ENCODE measurements around the gene STPG3. TPM values are rescaled to one million over a fixed set of nuclear protein-coding genes. Genes with fewer than 3 reads are reported as not detected.

STPG3 gene
- total and polyA plus RNA-seq, 2 of the 13 experiments (the other 11 are each of a cell fraction or from before 2014, with no cell fraction given), result not detected

DNA sequence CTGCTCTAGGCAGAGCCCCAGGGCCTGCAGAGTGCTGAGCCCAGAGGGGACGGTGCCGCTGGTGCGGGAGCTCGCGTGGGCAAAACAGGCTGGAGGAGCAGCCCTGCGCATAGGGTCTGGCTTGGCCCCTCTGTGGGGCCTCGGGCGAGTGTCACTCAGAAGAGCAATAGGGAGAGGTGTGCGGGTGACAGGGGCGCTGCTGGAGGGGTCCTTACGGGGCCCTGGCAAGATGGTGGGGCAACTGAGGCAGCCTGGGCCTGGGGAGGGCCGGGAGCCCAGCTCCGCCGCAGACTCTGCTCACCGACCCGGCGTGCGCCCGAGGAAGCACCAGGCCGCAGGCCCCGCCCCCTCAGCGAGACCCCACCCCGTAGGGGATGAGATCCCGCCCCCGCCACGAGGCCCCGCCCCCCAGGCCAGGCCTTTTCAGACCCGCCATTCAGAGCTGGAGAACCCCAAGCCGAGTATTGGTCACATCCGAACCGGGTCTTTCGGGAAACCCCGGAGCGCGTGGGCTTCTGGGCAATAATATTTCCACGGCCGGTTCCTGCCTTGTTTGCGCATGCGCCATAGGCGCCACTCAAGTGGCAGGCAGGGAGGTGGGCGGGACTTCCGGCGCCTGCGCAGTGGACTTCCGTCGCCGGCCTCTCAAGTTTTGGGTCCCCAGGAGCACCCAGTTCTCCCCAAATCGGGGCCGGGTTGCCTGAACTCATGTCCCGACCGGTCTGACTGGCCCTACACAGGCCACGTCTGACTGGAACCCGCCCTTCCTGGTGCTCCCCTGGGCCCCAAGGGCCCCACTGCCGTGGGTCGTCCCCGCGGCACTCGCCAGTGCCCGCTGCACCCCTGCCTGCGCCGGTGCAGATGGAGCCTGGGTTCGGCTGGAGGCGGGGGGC lies 27.8 kb upstream of the STPG3 start (continued):
- TF ChIP-seq KDM2A (CRISPR knock-in tag; IDR thresholded peaks at IDR 0.05; ENCODE audit: borderline replicate concordance, low read depth) (peak; percentile 81), ZNF556 (CRISPR knock-in tag; IDR thresholded peaks at IDR 0.05; ENCODE audit: borderline replicate concordance) (peak; percentile 63; the same call in 1 of the 2 replicates), FOXJ3 (CRISPR knock-in tag; IDR thresholded peaks at IDR 0.05; ENCODE audit: borderline replicate concordance) (no peak), RARA (CRISPR knock-in tag; IDR thresholded peaks at IDR 0.05) (0 out of 2 replicates have a peak, but pooled peaks have one; percentile 2), ASH2L (IDR thresholded peaks at IDR 0.05; ENCODE audit: insufficient read length, low read depth, low read length) (peak; percentile 38), RAD51 (IDR thresholded peaks at IDR 0.05; ENCODE audit: borderline replicate concordance) (no peak), ESRRA (CRISPR knock-in tag; IDR thresholded peaks at IDR 0.05; ENCODE audit: low read depth) (0 out of 2 replicates have a peak, but pooled peaks have one; percentile 44), ZNF749 (CRISPR knock-in tag; IDR thresholded peaks at IDR 0.05; ENCODE audit: borderline replicate concordance) (no peak), SNAI1 (CRISPR knock-in tag; IDR thresholded peaks at IDR 0.05; ENCODE audit: borderline replicate concordance) (no peak), EED (CRISPR knock-in tag; IDR thresholded peaks at IDR 0.05) (no peak; the same call in 1 of the 2 replicates), ZNF326 (CRISPR knock-in tag; IDR thresholded peaks at IDR 0.05; ENCODE audit: borderline replicate concordance) (no peak; the same call in 1 of the 2 replicates), MAFF (IDR thresholded peaks at IDR 0.05; ENCODE audit: low read depth, low read length) (no peak), HOXA7 (CRISPR knock-in tag; IDR thresholded peaks at IDR 0.05) (no peak), KLF12 (CRISPR knock-in tag; IDR thresholded peaks at IDR 0.05; ENCODE audit: borderline replicate concordance) (peak; percentile 14; the same call in 1 of the 2 replicates), SOX5 (CRISPR knock-in tag; IDR thresholded peaks at IDR 0.05; ENCODE audit: borderline replicate concordance) (no peak), KAT8 (CRISPR knock-in tag; IDR thresholded peaks at IDR 0.05) (peak; percentile 60), SIN3B (IDR thresholded peaks at IDR 0.05; ENCODE audit: low read length) (no peak), ZNF839 (CRISPR knock-in tag; IDR thresholded peaks at IDR 0.05; ENCODE audit: borderline replicate concordance) (no peak), HES4 (CRISPR knock-in tag; IDR thresholded peaks at IDR 0.05; ENCODE audit: borderline replicate concordance) (no peak), CBFB (CRISPR knock-in tag; IDR thresholded peaks at IDR 0.05) (0 out of 2 replicates have a peak, but pooled peaks have one; percentile 8), POLR2AphosphoS5 (IDR thresholded peaks at IDR 0.05; ENCODE audit: low read depth, low read length) (peak; percentile 69)
- TF ChIP-seq, protein P1, sequence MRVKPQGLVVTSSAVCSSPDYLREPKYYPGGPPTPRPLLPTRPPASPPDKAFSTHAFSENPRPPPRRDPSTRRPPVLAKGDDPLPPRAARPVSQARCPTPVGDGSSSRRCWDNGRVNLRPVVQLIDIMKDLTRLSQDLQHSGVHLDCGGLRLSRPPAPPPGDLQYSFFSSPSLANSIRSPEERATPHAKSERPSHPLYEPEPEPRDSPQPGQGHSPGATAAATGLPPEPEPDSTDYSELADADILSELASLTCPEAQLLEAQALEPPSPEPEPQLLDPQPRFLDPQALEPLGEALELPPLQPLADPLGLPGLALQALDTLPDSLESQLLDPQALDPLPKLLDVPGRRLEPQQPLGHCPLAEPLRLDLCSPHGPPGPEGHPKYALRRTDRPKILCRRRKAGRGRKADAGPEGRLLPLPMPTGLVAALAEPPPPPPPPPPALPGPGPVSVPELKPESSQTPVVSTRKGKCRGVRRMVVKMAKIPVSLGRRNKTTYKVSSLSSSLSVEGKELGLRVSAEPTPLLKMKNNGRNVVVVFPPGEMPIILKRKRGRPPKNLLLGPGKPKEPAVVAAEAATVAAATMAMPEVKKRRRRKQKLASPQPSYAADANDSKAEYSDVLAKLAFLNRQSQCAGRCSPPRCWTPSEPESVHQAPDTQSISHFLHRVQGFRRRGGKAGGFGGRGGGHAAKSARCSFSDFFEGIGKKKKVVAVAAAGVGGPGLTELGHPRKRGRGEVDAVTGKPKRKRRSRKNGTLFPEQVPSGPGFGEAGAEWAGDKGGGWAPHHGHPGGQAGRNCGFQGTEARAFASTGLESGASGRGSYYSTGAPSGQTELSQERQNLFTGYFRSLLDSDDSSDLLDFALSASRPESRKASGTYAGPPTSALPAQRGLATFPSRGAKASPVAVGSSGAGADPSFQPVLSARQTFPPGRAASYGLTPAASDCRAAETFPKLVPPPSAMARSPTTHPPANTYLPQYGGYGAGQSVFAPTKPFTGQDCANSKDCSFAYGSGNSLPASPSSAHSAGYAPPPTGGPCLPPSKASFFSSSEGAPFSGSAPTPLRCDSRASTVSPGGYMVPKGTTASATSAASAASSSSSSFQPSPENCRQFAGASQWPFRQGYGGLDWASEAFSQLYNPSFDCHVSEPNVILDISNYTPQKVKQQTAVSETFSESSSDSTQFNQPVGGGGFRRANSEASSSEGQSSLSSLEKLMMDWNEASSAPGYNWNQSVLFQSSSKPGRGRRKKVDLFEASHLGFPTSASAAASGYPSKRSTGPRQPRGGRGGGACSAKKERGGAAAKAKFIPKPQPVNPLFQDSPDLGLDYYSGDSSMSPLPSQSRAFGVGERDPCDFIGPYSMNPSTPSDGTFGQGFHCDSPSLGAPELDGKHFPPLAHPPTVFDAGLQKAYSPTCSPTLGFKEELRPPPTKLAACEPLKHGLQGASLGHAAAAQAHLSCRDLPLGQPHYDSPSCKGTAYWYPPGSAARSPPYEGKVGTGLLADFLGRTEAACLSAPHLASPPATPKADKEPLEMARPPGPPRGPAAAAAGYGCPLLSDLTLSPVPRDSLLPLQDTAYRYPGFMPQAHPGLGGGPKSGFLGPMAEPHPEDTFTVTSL (CRISPR knock-in tag; IDR thresholded peaks at IDR 0.05; ENCODE audit: borderline replicate concordance), result no peak
- TF ChIP-seq, protein P2, sequence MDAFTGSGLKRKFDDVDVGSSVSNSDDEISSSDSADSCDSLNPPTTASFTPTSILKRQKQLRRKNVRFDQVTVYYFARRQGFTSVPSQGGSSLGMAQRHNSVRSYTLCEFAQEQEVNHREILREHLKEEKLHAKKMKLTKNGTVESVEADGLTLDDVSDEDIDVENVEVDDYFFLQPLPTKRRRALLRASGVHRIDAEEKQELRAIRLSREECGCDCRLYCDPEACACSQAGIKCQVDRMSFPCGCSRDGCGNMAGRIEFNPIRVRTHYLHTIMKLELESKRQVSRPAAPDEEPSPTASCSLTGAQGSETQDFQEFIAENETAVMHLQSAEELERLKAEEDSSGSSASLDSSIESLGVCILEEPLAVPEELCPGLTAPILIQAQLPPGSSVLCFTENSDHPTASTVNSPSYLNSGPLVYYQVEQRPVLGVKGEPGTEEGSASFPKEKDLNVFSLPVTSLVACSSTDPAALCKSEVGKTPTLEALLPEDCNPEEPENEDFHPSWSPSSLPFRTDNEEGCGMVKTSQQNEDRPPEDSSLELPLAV (CRISPR knock-in tag; conservative IDR thresholded peaks at IDR 0.05; ENCODE audit: low read depth), result no peak

All from HepG2 (cell line).